ENCODE results near the gene MCTP1. TPM values are rescaled to one million over a fixed set of nuclear protein-coding genes. Genes with fewer than 3 reads are reported as not detected.

The MCTP1 gene
- total RNA-seq, 1 experiment from 2014 or later: 5.6 TPM

DNA sequence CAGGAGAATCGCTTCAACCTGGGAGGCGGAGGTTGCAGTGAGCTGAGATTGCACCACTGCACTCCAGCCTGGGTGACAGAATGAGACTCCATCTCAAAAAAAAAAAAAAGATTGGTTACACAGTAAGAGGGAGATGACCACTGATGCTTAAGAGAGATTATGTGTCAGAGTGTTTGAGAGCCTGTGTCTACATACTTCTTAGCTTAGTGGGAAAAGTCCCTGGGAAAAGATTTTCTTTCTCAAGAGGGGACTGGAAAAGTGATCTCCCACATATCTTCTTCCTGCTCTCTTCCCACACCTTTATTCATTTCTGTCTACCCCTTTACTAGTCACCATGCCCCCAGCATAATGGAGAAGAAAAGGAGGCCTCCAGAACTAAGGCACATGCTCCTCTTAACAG lies 55.2 kb downstream of the MCTP1 start:
- no peak for DNase-seq (ENCODE audit: low spot score)
- Mint-ChIP-seq H3K36me3 (peaks cover 5% of the 10 kb centered on the region; the same call in 1 of the 2 replicates), H3K4me1 (peaks cover 9% of the 10 kb centered on the region), H3K27me3 (ENCODE audit: low read depth) (no peaks in the 10 kb centered on the region), H3K9me3 (peaks cover 8% of the 10 kb centered on the region), H3K27ac (no peak overlapping the region), H3K4me3 (no peak overlapping the region)
- no peak for ATAC-seq
- no peak for TF ChIP-seq GTF2I (CRISPR knock-in tag; conservative IDR thresholded peaks at IDR 0.05)
- no peak for TF ChIP-seq SOX15 (CRISPR knock-in tag; IDR thresholded peaks at IDR 0.05)
- TF ChIP-seq, protein P1, sequence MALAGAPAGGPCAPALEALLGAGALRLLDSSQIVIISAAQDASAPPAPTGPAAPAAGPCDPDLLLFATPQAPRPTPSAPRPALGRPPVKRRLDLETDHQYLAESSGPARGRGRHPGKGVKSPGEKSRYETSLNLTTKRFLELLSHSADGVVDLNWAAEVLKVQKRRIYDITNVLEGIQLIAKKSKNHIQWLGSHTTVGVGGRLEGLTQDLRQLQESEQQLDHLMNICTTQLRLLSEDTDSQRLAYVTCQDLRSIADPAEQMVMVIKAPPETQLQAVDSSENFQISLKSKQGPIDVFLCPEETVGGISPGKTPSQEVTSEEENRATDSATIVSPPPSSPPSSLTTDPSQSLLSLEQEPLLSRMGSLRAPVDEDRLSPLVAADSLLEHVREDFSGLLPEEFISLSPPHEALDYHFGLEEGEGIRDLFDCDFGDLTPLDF (CRISPR knock-in tag; IDR thresholded peaks at IDR 0.05): no peak
- no peak for TF ChIP-seq AR (CRISPR knock-in tag; IDR thresholded peaks at IDR 0.05)
- TF ChIP-seq, protein P2, sequence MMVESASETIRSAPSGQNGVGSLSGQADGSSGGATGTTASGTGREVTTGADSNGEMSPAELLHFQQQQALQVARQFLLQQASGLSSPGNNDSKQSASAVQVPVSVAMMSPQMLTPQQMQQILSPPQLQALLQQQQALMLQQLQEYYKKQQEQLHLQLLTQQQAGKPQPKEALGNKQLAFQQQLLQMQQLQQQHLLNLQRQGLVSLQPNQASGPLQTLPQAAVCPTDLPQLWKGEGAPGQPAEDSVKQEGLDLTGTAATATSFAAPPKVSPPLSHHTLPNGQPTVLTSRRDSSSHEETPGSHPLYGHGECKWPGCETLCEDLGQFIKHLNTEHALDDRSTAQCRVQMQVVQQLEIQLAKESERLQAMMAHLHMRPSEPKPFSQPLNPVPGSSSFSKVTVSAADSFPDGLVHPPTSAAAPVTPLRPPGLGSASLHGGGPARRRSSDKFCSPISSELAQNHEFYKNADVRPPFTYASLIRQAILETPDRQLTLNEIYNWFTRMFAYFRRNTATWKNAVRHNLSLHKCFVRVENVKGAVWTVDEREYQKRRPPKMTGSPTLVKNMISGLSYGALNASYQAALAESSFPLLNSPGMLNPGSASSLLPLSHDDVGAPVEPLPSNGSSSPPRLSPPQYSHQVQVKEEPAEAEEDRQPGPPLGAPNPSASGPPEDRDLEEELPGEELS (CRISPR knock-in tag; IDR thresholded peaks at IDR 0.05): no peak
- no peak for TF ChIP-seq SMAD4 (CRISPR knock-in tag; IDR thresholded peaks at IDR 0.05)
- TF ChIP-seq FOXJ3 (CRISPR knock-in tag; IDR thresholded peaks at IDR 0.05; ENCODE audit: borderline replicate concordance): no peak
- TF ChIP-seq SP1 (CRISPR knock-in tag; conservative IDR thresholded peaks at IDR 0.05): no peak
- TF ChIP-seq SMAD3 (CRISPR knock-in tag; IDR thresholded peaks at IDR 0.05; ENCODE audit: borderline replicate concordance): no peak
- TF ChIP-seq GRHL2 (CRISPR knock-in tag; IDR thresholded peaks at IDR 0.05; ENCODE audit: insufficient replicate concordance, severe bottlenecking): no peak
- TF ChIP-seq PRDM15 (CRISPR knock-in tag; IDR thresholded peaks at IDR 0.05): no peak
- no peak for TF ChIP-seq ZNF532 (CRISPR knock-in tag; IDR thresholded peaks at IDR 0.05; ENCODE audit: borderline replicate concordance)
- TF ChIP-seq RORB (CRISPR knock-in tag; IDR thresholded peaks at IDR 0.05): no peak
- TF ChIP-seq, protein P3, sequence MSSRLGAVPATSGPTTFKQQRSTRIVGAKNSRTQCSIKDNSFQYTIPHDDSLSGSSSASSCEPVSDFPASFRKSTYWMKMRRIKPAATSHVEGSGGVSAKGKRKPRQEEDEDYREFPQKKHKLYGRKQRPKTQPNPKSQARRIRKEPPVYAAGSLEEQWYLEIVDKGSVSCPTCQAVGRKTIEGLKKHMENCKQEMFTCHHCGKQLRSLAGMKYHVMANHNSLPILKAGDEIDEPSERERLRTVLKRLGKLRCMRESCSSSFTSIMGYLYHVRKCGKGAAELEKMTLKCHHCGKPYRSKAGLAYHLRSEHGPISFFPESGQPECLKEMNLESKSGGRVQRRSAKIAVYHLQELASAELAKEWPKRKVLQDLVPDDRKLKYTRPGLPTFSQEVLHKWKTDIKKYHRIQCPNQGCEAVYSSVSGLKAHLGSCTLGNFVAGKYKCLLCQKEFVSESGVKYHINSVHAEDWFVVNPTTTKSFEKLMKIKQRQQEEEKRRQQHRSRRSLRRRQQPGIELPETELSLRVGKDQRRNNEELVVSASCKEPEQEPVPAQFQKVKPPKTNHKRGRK (CRISPR knock-in tag; IDR thresholded peaks at IDR 0.05; ENCODE audit: borderline replicate concordance): no peak
- TF ChIP-seq JAZF1 (CRISPR knock-in tag; IDR thresholded peaks at IDR 0.05): no peak
- no peak for TF ChIP-seq CDX4 (CRISPR knock-in tag; IDR thresholded peaks at IDR 0.05; ENCODE audit: borderline replicate concordance)
- ChIA-PET POLR2A (no interaction called here), CTCF (no interaction called here)

All from WTC11 (cell line).